Vagina (tissue), 2 donors: ENCODE measurements around the gene DNAJC7.

Experiments
- POLR2AphosphoS5 ChIP-seq, 2 donors: sonication (generic); formaldehyde crosslinking; IDR thresholded peaks; one replicate each; pipeline ENCODE4 v1.9.0; 2017; ENCODE audit warnings: antibody characterized with exemption in 2 of 2, mild to moderate bottlenecking in 2 of 2, low read depth in 1 of 2; ENCODE audit not compliant: insufficient read depth in 1 of 2
- TF ChIP-seq, protein P1 (sequence below), 3 experiments: fragments of 450-650 bp in 2 of 3; fragments of 200-600 bp in 1 of 3; sonication (generic) in 1 of 3; IDR thresholded peaks; one replicate each; pipeline ENCODE4 v1.5.1; 2017 to 2019; ENCODE audit warnings: antibody characterized with exemption in 3 of 3, mild to moderate bottlenecking in 2 of 3, moderate library complexity in 2 of 3

DNA sequence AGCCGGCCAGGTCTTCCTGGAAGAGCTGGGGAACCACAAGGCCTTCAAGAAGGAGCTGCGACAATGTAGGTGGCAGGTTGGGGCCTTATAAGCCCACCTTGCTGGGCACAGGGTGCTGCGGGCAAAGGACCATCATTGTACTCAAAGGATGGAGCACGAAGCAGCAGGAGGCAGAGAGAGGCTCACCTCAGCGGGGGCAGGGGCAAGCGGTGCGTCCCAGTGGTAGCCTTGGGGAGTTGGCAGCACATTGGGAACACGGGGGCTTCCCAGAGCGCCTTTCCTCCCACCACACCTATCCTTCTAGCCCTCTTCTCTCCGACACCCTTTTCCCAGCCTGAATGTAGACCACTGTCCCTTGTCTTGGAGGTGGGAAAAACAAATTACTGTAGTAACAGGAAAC is 48.6 kb downstream of the DNAJC7 start:
- TF ChIP-seq, protein P1, sequence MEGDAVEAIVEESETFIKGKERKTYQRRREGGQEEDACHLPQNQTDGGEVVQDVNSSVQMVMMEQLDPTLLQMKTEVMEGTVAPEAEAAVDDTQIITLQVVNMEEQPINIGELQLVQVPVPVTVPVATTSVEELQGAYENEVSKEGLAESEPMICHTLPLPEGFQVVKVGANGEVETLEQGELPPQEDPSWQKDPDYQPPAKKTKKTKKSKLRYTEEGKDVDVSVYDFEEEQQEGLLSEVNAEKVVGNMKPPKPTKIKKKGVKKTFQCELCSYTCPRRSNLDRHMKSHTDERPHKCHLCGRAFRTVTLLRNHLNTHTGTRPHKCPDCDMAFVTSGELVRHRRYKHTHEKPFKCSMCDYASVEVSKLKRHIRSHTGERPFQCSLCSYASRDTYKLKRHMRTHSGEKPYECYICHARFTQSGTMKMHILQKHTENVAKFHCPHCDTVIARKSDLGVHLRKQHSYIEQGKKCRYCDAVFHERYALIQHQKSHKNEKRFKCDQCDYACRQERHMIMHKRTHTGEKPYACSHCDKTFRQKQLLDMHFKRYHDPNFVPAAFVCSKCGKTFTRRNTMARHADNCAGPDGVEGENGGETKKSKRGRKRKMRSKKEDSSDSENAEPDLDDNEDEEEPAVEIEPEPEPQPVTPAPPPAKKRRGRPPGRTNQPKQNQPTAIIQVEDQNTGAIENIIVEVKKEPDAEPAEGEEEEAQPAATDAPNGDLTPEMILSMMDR (IDR thresholded peaks at IDR 0.05), result no peak
- TF ChIP-seq POLR2AphosphoS5 (IDR thresholded peaks at IDR 0.05; ENCODE audit: insufficient read depth in 1 of 2, low read depth in 1 of 2), result no peak
